ENCODE results near the gene RAB11FIP4.

Gene RAB11FIP4

GRCh38 chr17:31584438-31585279 is 193.2 kb downstream of the RAB11FIP4 start:
- Histone ChIP-seq H4K20me1 (ENCODE audit: insufficient read depth, low read length) (no peaks in the 10 kb centered on the region), H3K27ac (ENCODE audit: low read length) (no peak overlapping the region), H3K4me1 (ENCODE audit: insufficient read depth, low read length) (no peaks in the 10 kb centered on the region), H3K36me3 (ENCODE audit: insufficient read depth, low read length) (no peaks in the 10 kb centered on the region), H3K9ac (ENCODE audit: low read depth, low read length) (no peak overlapping the region), H3K4me2 (ENCODE audit: insufficient read depth, low read length) (no peak overlapping the region), H3K79me2 (ENCODE audit: insufficient read depth, low read length) (no peaks in the 10 kb centered on the region), H3K27me3 (ENCODE audit: insufficient read depth, low read length, poor library complexity) (no peaks in the 10 kb centered on the region), H3K4me3 (ENCODE audit: low read depth in 1 of 2, low read length in 2 of 2) (no peak overlapping the region), H3K9me3 (ENCODE audit: insufficient read depth, low read length, severe bottlenecking) (no peaks in the 10 kb centered on the region), H2AFZ (ENCODE audit: low read depth, low read length) (no peak overlapping the region)
- TF ChIP-seq CTCF (IDR thresholded peaks at IDR 0.05; ENCODE audit: borderline replicate concordance, extremely low read depth, low read length, poor library complexity, severe bottlenecking) (no peak), EZH2 (IDR thresholded peaks at IDR 0.05; ENCODE audit: borderline replicate concordance, low read depth, low read length, severe bottlenecking) (no peak)
- DNase-seq = no peak
- no peak for ATAC-seq (ENCODE audit: insufficient read depth, low read depth)

DNA sequence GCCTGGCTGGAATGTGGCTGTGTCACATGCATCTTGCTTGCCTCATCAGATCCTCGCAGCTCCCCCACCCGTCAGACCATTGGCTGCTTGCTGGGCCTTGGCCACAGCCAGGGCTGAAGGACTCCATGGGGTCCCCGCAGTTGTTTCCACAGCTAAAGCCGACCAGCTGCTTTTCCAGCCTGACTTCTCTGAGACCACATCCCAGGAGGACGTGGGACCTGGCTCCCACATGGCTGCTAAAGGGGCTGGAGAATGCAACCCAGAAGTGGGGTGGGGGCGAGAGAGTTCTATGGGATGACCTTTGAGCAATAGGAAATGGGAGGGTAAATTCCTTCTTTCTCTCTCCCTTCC is 193.8 kb downstream of the RAB11FIP4 start:
- no peaks in the 10 kb centered on the region for H3K36me3 ChIP-seq (ENCODE audit: insufficient read depth, low read length)
- no peaks in the 10 kb centered on the region for H3K79me2 ChIP-seq (ENCODE audit: insufficient read depth, low read length)
- H3K9ac ChIP-seq (ENCODE audit: low read depth, low read length) = no peak overlapping the region
- no peak for DNase-seq
- no peaks in the 10 kb centered on the region for H3K27me3 ChIP-seq (ENCODE audit: insufficient read depth, low read length, poor library complexity)
- no peak for ATAC-seq (ENCODE audit: insufficient read depth, low read depth)
- TF ChIP-seq EZH2 (IDR thresholded peaks at IDR 0.05; ENCODE audit: borderline replicate concordance, low read depth, low read length, severe bottlenecking) (no peak), CTCF (IDR thresholded peaks at IDR 0.05; ENCODE audit: borderline replicate concordance, extremely low read depth, low read length, poor library complexity, severe bottlenecking) (no peak)
- no peaks in the 10 kb centered on the region for H4K20me1 ChIP-seq (ENCODE audit: insufficient read depth, low read length)
- no peak overlapping the region for H3K4me2 ChIP-seq (ENCODE audit: insufficient read depth, low read length)
- H3K4me3 ChIP-seq (ENCODE audit: low read depth in 1 of 2, low read length in 2 of 2) = no peak overlapping the region
- no peaks in the 10 kb centered on the region for H3K4me1 ChIP-seq (ENCODE audit: insufficient read depth, low read length)
- no peak overlapping the region for H3K27ac ChIP-seq (ENCODE audit: low read length)
- H2AFZ ChIP-seq (ENCODE audit: low read depth, low read length) = no peak overlapping the region
- no peaks in the 10 kb centered on the region for H3K9me3 ChIP-seq (ENCODE audit: insufficient read depth, low read length, severe bottlenecking)

DNA sequence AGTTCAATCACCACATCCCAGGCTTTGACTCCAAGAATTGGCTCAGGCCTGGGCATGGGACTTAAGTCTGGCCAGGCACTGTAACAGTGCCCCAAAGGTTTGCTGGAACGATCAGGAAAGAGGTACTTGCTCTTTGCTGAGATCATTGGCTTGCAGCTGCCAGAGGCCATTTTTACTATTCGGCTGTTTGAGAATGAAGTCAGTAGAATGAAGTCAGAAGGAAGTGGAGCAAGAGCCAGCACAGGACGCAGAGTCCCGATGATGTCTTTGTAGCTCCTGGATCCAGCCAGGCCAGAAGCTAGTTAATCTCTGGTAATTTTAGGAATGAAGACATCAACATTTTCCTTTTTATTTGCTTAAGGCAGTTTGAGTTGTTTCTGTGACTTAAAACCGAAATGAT is 195.5 kb downstream of the RAB11FIP4 start:
- TF ChIP-seq CTCF (IDR thresholded peaks at IDR 0.05; ENCODE audit: borderline replicate concordance, extremely low read depth, low read length, poor library complexity, severe bottlenecking) = no peak
- no peak for TF ChIP-seq EZH2 (IDR thresholded peaks at IDR 0.05; ENCODE audit: borderline replicate concordance, low read depth, low read length, severe bottlenecking)
- H3K9ac ChIP-seq (ENCODE audit: low read depth, low read length) = no peak overlapping the region
- no peaks in the 10 kb centered on the region for H3K4me1 ChIP-seq (ENCODE audit: insufficient read depth, low read length)
- H3K36me3 ChIP-seq (ENCODE audit: insufficient read depth, low read length) = no peaks in the 10 kb centered on the region
- no peaks in the 10 kb centered on the region for H4K20me1 ChIP-seq (ENCODE audit: insufficient read depth, low read length)
- H3K27me3 ChIP-seq (ENCODE audit: insufficient read depth, low read length, poor library complexity) = no peaks in the 10 kb centered on the region
- H3K79me2 ChIP-seq (ENCODE audit: insufficient read depth, low read length) = no peaks in the 10 kb centered on the region
- no peaks in the 10 kb centered on the region for H3K9me3 ChIP-seq (ENCODE audit: insufficient read depth, low read length, severe bottlenecking)
- H3K4me2 ChIP-seq (ENCODE audit: insufficient read depth, low read length) = no peak overlapping the region
- ATAC-seq (ENCODE audit: insufficient read depth, low read depth) (no peak), DNase-seq (no peak)
- no peak overlapping the region for H3K4me3 ChIP-seq (ENCODE audit: low read depth in 1 of 2, low read length in 2 of 2)
- H2AFZ ChIP-seq (ENCODE audit: low read depth, low read length) = no peak overlapping the region
- no peak overlapping the region for H3K27ac ChIP-seq (ENCODE audit: low read length)
